Measurements from ENCODE around the gene LSP1.
"Not testable (repeated sequence)": the region's sequence is repeated elsewhere in the genome, so short reads cannot be mapped to it uniquely, and the experiment has no call there.

Gene LSP1, protein sequence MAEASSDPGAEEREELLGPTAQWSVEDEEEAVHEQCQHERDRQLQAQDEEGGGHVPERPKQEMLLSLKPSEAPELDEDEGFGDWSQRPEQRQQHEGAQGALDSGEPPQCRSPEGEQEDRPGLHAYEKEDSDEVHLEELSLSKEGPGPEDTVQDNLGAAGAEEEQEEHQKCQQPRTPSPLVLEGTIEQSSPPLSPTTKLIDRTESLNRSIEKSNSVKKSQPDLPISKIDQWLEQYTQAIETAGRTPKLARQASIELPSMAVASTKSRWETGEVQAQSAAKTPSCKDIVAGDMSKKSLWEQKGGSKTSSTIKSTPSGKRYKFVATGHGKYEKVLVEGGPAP

GRCh38 chr11:1852877-1853276 lies at the start of gene LSP1:
Gene LSP1, plus strand, starts transcription at chr11:1853084. Its CDS starts 61 bp downstream, at chr11:1853145.
- no peak for DNase-seq (ENCODE audit: extremely low read depth, low read depth)
- TF ChIP-seq CTCF (IDR thresholded peaks at IDR 0.05; ENCODE audit: low read depth, low read length), result no peak

DNA sequence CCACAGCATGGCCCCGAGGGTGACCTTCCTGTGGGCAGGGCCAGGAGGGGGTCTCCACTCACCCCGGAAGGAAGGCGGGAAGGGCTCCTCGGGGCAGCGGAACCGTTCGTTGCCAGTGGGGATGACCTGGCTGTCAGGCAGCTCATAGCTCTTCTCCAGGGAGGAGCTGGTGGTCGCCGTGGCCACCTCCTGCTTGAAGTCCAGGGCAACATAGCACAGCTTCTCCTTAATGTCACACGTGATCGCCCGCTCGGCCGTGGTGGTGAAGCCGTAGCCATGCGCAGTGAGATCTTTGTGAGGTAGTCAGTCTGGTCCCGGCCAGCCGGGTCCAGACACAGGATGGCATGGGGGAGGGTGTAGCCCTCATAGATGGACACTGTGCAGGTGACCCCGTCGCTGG lies 49.6 kb upstream of the LSP1 start:
- DNase-seq (ENCODE audit: extremely low read depth, low read depth), result no peak
- no peak for TF ChIP-seq CTCF (IDR thresholded peaks at IDR 0.05; ENCODE audit: low read depth, low read length)

DNA sequence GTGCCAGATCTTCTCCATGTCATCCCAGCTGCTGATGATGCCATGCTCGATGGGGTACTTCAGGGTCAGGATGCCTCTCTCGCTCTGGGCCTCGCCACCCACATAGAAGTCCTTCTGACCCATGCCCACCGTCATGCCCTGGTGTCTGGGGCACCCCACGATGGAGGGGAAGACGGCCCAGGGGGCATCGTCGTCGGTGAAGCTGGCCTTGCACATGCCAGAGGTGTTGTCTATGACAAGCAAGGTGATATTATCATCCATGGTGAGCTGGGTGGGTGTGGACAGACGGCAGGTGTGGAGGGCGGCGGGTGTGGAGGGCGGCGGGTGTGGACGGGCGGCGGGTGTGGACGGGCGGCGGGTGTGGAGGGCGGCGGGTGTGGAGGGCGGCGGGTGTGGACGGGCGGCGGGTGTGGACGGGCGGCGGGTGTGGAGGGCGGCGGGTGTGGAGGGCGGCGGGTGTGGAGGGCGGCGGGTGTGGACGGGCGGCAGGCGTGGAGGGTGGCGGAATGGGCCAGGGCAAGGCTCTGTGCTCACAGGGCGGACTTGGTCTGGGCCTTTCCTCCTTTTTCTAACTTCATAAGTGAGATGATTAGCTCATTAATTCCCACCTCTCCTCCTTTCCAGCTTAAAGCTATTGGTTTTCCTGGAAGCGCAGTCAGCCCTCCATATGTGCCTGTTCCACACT lies 48.9 kb upstream of the LSP1 start:
- DNase-seq (ENCODE audit: extremely low read depth, low read depth), result not testable (repeated sequence)

GRCh38 chr11:1805525-1805924 lies 47.4 kb upstream of the LSP1 start:
- TF ChIP-seq CTCF (IDR thresholded peaks at IDR 0.05; ENCODE audit: low read depth, low read length), result no peak
- DNase-seq (ENCODE audit: extremely low read depth, low read depth), result no peak

DNA sequence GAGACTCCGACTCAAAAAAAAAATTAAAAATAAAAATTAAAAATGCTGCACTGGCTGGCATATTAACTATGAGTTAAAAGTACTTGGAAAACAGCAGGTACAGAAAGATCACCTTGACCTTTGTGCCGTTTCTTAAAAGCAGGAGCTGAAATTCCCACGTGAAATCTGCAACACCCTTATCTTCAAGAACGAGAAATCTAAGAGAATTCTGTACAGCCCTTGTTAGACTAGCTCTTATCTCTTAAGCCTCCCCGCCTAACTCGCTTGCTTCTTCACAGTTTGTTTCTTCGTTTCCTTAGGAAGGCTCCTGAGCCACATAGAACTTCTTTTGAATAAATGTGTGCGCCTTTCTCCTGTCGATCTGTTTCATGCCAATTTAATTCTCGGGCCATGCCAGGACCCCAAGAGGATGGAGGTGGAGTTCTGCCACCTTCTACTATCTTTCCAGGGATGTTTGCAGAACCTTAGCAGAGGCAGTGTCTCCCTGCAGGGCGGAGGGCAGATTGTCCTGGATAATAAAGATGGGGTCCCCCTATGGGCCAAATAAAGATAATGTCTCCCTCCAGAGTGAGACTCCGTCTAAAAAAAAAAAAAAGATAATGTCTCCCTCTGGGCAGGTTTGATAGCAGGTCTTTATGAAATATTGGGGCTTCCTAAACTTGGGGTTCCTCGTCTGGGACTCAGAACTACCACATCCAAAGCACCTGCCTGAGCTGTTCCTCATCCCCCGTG lies 45.5 kb upstream of the LSP1 start:
- no peak for TF ChIP-seq CTCF (IDR thresholded peaks at IDR 0.05; ENCODE audit: low read depth, low read length)
- DNase-seq (ENCODE audit: extremely low read depth, low read depth), result no peak

GRCh38 chr11:1810761-1811160 lies 42.1 kb upstream of the LSP1 start:
- DNase-seq (ENCODE audit: extremely low read depth, low read depth), result no peak
- TF ChIP-seq CTCF (IDR thresholded peaks at IDR 0.05; ENCODE audit: low read depth, low read length), result no peak

GRCh38 chr11:1812274-1812673 lies 40.6 kb upstream of the LSP1 start:
- no peak for TF ChIP-seq CTCF (IDR thresholded peaks at IDR 0.05; ENCODE audit: low read depth, low read length)
- no peak for DNase-seq (ENCODE audit: extremely low read depth, low read depth)

Measured in AG09319 (cell line).